ENCODE measurements around the gene MDN1.
"Not testable (repeated sequence)": the region's sequence is repeated elsewhere in the genome, so short reads cannot be mapped to it uniquely, and the experiment has no call there.

Gene MDN1

DNA sequence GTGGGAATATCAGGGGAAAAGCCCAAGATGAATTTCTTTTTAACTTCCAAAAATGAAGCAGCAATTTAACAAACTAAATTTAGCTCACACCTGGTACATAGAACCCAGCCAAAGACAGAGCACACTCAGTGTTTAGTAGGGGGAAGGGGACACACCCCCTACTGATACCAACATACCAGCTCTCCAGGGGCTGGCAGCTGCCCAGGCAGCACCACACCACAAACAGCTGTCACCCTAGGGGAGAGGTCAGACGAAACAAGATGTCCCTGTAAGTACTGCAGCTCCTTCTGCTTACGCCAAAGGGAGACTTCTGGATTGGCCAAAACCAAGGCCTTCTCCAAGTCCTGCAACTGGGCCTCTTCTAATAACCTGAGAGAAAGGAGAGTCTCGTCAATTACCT is 26.0 kb downstream of the MDN1 start:
- no peak for DNase-seq (ENCODE audit: extremely low read depth, low read depth)
- no peak overlapping the region for H3K4me3 ChIP-seq (replicated peaks; ENCODE audit: low read depth, low read length)
- TF ChIP-seq, protein P1, sequence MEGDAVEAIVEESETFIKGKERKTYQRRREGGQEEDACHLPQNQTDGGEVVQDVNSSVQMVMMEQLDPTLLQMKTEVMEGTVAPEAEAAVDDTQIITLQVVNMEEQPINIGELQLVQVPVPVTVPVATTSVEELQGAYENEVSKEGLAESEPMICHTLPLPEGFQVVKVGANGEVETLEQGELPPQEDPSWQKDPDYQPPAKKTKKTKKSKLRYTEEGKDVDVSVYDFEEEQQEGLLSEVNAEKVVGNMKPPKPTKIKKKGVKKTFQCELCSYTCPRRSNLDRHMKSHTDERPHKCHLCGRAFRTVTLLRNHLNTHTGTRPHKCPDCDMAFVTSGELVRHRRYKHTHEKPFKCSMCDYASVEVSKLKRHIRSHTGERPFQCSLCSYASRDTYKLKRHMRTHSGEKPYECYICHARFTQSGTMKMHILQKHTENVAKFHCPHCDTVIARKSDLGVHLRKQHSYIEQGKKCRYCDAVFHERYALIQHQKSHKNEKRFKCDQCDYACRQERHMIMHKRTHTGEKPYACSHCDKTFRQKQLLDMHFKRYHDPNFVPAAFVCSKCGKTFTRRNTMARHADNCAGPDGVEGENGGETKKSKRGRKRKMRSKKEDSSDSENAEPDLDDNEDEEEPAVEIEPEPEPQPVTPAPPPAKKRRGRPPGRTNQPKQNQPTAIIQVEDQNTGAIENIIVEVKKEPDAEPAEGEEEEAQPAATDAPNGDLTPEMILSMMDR (IDR thresholded peaks at IDR 0.05; ENCODE audit: low read depth, low read length, missing control alignments), result no peak

DNA sequence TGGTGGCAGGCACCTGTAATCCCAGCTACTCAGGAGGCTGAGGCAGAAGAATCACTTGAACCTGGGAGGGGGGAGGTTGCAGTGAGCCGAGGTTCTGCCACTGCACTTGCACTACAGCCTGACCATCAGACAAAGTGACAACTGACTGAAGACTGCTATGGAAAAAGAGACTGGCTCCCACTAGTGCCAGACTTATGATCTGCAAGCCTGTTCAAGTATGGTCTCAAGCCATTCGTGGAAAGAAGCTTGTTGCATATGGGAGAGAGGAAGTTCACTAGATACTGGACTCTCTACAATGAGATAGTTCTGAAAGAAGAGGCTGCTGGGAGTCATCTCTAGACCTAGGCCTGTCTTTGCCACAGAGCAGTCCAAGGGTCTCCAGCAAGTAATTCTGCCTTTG is 26.7 kb downstream of the MDN1 start:
- TF ChIP-seq, protein P1 (IDR thresholded peaks at IDR 0.05; ENCODE audit: low read depth, low read length, missing control alignments), result peak; percentile 38
- H3K4me3 ChIP-seq (replicated peaks; ENCODE audit: low read depth, low read length), result no peak overlapping the region
- no peak for DNase-seq (ENCODE audit: extremely low read depth, low read depth)

DNA sequence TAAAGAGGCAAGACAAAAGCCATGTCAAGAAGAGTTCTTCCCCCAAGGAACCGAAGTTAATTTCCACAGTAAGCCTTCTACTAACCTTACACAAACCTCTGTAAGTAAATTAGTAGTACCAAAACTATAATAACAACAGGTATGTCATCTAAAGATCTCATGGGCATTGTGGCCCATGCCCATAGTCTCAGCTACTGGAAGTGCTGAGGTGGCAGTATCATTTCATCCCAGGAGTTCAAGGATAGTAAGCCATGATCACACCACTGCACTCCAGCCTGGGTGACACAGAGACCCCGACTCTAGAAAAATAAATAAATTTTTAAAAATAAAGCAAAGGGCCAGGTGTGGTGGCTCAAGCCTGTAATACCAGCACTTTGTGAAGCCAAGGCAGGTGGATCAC is 29.2 kb downstream of the MDN1 start:
- DNase-seq (ENCODE audit: extremely low read depth, low read depth), result no peak
- H3K4me3 ChIP-seq (replicated peaks; ENCODE audit: low read depth, low read length), result no peak overlapping the region
- TF ChIP-seq, protein P1 (IDR thresholded peaks at IDR 0.05; ENCODE audit: low read depth, low read length, missing control alignments), result no peak

DNA sequence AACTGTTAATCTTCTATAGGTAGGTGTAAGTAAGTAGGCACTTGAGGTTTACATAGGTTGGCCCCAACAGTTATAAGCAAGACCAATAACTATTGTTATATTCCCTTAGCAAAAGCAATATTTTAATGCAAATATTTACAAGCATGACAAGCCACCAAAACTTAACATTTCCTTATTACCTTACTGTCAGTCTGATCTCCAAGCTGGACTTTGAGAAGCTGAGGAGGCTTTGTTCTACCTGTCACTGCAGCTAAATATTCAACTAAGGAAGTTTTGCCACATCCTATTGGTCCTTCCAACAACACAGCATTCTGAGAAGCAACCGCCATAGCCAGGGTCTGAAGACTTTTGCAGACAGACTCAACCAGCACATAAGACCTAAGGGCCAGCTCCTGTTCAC is 29.6 kb downstream of the MDN1 start:
- DNase-seq (ENCODE audit: extremely low read depth, low read depth), result no peak
- no peak overlapping the region for H3K4me3 ChIP-seq (replicated peaks; ENCODE audit: low read depth, low read length)
- TF ChIP-seq, protein P1 (IDR thresholded peaks at IDR 0.05; ENCODE audit: low read depth, low read length, missing control alignments), result no peak

DNA sequence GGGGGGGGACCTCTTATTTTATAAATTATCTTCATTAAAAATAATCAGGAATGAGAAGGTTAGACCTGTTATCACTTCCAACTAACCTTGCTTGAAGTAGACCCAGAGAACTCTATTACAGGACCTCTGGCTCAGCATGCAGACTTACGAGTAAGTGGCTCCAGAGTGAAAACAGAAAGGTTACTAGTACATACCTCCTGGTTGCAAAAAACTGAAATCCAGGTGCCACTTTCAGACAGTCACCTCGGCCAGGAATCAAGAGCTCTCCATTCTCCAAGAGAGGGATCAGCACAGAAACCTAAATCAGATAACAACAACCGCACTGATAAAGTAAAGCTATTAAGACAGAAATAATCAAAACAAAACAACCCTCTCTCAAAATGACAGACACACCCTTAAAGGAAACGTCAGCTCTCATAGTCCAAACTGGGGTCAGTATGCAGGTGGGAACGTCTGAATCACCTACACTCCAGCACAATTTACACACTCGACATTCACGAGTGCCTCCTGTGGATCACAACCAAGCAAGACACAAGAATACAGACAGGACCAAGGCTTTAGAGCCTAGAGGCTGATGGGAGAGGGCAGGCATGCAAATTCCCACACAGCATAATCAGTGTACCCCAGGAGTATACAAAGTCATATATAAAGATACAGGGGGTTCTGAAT is 31.8 kb downstream of the MDN1 start:
- no peak overlapping the region for H3K4me3 ChIP-seq (replicated peaks; ENCODE audit: low read depth, low read length)
- TF ChIP-seq, protein P1 (IDR thresholded peaks at IDR 0.05; ENCODE audit: low read depth, low read length, missing control alignments), result no peak
- DNase-seq (ENCODE audit: extremely low read depth, low read depth), result no peak

DNA sequence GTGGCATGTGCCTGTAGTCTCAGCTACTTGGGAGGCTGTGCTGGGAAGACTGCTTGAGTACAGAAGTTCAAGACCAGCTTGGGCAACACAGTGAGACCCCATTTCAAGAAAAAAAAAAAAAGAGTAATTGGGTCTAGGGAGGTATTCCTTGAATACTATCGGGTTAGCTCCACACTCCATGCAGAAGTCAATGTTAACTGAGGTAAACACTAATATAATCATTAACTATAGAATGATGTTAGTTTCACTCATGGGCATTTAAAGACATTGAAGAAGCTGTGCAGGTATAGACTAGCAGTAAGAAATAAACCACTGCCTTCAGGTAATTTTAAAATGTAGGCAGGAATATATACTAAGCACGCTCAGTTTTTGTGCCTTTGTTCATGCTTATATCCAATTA is 32.6 kb downstream of the MDN1 start:
- H3K4me3 ChIP-seq (replicated peaks; ENCODE audit: low read depth, low read length), result no peak overlapping the region
- TF ChIP-seq, protein P1 (IDR thresholded peaks at IDR 0.05; ENCODE audit: low read depth, low read length, missing control alignments), result no peak
- no peak for DNase-seq (ENCODE audit: extremely low read depth, low read depth)

DNA sequence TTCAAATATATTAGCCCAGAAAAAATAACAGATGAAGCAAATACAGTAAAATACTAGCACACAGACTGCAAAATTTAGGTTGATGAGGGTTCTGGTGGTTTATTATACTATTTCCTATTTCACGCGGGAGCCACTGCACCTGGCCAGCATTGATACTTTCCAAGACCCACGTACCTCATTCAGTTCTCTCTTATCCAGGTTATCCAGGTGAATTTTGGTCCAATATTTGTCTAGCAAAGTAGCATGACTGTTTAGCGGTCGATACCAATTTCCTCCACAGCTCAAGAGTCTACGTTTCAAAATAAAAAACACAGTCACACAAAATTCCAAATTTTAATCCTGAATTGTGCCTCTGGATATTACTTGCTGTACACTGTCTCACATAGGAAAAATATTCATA is 34.8 kb downstream of the MDN1 start:
- TF ChIP-seq, protein P1 (IDR thresholded peaks at IDR 0.05; ENCODE audit: low read depth, low read length, missing control alignments), result no peak
- DNase-seq (ENCODE audit: extremely low read depth, low read depth), result no peak
- H3K4me3 ChIP-seq (replicated peaks; ENCODE audit: low read depth, low read length), result no peak overlapping the region

DNA sequence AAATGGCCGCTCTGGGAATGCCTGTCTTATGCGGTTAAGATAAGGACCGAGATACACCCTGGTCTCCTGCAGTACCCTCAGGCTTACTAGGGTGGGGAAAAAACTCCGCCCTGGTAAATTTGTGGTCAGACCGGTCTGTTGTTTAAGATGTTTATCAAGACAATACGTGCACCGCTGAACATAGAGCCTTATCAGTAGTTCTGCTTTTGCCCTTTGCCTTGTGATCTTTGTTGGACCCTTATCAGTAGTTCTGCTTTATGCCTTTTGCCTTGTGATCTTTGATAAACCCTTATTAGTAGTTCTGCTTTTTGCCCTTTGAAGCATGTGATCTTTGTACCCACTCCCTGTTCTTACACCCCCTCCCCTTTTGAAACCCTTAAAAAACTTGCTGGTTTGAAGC is 36.3 kb downstream of the MDN1 start:
- DNase-seq (ENCODE audit: extremely low read depth, low read depth); H3K4me3 ChIP-seq (replicated peaks; ENCODE audit: low read depth, low read length): not testable (repeated sequence)
